ENCODE data around the gene SGSM1. TPM values are rescaled to one million over a fixed set of nuclear protein-coding genes. Genes with fewer than 3 reads are reported as not detected.
A peak's percentile ranks its signal among the peaks of the same experiment; 100 is the strongest.

The SGSM1 gene
- total RNA-seq, 1 donor from 2014 or later: 7.5 TPM

DNA sequence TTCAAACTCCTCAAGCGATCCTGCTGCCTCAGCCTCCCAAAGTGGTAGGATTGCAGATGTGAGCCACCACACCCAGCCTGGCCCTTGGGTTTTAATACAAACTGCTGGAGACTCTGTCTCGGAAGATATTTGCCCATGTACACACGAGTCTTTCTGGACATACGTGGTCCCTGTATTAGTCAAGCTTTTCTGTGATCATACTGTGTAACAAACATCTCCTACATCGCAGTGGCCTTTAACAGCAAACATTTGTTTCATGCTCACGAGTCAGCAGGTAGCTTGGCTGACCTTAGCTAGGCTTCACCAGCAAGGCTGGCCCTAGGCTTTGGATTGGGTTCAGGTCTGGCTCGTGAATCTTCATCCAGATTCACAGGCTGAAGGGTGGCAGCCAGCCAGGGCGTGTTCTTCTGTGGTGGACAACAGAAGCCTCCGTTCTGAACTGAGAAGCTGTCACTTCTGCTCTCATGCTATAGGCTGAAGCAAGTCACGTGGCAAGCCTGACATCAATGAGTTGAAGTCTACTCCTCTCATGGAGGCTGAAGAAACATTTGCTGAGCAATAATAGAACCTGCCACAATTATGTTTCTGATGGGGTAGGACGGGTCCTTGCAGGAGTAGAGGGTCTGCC lies 155.3 kb downstream of the SGSM1 start:
- ATAC-seq: no peak
- no peak for DNase-seq (ENCODE audit: missing footprints)
- intact Hi-C loops (cut with DNase I): no loop called here

GRCh38 chr22:24962094-24962493 lies 156.1 kb downstream of the SGSM1 start:
- no peak for ATAC-seq
- intact Hi-C loops (cut with DNase I): no loop called here
- DNase-seq (ENCODE audit: missing footprints): no peak

- DNase-seq (ENCODE audit: missing footprints) (no peak), ATAC-seq (no peak)
- intact Hi-C loops (cut with DNase I): no loop called here
Observed at GRCh38 chr22:24962835-24963234, 156.8 kb downstream of the SGSM1 start.

- ATAC-seq: no peak
- DNase-seq (ENCODE audit: missing footprints): no peak
- intact Hi-C loops (cut with DNase I): no loop called here
Observed at GRCh38 chr22:24964441-24964840, 158.4 kb downstream of the SGSM1 start.

DNA sequence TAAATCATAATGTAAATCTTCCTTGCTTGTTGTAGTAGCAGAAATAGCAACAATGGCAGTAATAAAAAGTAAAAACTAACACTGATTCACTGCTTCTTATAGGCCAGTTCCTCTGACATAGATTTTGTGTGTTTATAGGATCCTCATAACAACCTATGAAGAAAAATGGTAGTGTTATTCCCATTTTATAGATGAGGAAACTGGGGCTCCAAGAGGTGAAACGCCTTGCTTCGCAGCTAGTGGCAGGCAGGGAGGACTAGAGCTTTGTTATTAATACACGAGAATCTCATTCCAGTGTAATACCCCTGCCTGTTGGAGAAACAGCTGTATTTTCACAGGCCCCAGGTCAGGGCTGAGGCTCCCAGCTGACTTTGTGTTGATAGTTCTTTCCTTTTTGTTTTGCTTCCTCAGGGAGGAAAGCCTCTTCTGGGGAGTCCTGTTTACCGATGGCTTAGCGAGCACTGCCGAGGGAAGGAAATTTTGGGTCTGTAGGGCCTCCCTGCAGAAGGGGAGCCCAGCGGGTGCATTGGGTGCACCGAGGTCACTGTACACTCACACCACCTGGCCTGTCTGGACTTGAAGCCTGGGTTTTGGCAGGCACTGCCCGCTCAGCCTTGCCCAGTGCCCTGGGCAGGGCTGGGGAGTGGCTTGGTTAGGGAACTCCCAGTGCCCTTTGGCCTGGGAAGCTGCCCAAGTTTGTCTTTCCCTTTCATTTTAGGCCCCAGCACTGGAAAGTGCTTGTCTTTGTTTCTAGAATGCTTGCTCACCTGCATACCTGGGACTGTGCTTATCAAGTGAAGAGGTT lies 160.0 kb downstream of the SGSM1 start:
- intact Hi-C loops (cut with DNase I): no loop called here
- ATAC-seq (no peak), DNase-seq (ENCODE audit: missing footprints) (no peak)

- no peak for ATAC-seq
- intact Hi-C loops (cut with DNase I): no loop called here
- no peak for DNase-seq (ENCODE audit: missing footprints)
Observed at GRCh38 chr22:24968066-24968561, 162.1 kb downstream of the SGSM1 start.

DNA sequence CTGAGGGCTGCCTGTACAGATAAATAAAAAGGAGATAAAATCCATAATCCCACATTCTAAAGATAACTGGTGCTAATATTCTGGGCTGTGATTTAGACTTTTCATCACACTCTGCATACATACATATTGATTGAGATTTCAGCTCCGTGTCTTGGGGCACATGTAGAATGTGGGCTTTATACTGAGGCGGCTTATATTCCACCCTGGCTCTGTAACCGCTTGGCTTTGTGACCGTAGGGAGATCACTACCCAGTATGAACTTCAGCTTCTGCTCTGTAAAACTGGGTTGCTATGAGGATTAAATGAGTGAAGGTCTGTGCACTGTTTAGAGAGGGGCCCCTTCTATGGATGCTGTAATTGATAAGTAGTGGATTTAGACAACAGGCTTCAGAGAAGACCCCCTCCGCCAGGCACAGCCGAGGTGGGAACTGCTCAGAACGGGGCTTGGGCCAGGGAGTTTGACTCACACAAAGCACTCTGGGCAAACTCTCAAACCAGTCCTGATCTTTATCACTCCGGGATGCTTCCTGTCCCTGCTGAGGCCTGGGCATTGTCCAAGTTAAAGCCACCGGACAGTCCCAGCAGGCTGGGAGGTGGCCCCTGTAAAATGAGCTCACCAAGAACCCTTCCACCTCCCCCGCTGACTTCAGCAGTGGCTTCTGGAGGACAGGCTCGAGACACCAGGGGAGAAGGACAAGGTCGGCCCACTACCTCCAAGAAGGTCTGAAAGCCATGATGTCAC lies 163.7 kb downstream of the SGSM1 start:
- ATAC-seq (peak; percentile 79), DNase-seq (ENCODE audit: missing footprints) (no peak)
- intact Hi-C loops (cut with DNase I): no loop called here

- no peak for ATAC-seq
- DNase-seq (ENCODE audit: missing footprints): no peak
- intact Hi-C loops (cut with DNase I): no loop called here
Observed at GRCh38 chr22:24972369-24972768, 166.4 kb downstream of the SGSM1 start.

- DNase-seq (ENCODE audit: missing footprints) (no peak), ATAC-seq (no peak)
- intact Hi-C loops (cut with DNase I): no loop called here
Observed at GRCh38 chr22:24973872-24974271, 167.9 kb downstream of the SGSM1 start.

GRCh38 chr22:24975125-24975640 lies 169.2 kb downstream of the SGSM1 start:
- no peak for DNase-seq (ENCODE audit: missing footprints)
- intact Hi-C loops (cut with DNase I): no loop called here
- no peak for ATAC-seq

DNA sequence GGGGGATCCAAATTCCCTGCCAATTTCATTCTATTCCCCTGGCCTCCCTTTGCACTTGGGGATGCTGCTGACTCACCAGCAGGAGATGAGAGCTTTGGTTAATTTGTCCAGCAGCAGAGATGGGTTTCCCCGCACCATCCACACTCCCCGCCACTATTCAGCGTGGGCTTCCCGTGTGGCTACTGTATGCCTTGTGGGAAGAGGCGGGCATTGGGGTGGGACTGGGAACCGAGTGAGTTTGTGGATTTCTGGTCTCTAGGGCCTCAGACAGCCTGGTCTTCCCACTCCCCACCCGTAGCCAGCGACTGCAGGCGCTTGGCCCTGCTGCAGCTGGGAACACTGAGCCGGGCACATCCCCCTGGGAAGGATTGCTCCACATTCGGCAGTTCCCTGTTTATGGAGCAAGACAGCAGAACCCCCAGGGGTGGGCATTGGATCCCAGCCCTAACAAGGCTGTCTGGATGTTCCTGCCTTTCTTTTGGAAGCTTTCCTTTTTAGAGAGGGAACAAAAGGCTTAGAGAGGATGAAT lies 169.9 kb downstream of the SGSM1 start:
- peak; percentile 85 for DNase-seq (ENCODE audit: missing footprints)
- peak; percentile 81 for ATAC-seq
- intact Hi-C loops (cut with DNase I): no loop called here

GRCh38 chr22:24976442-24977218 lies 170.6 kb downstream of the SGSM1 start:
- intact Hi-C loops (cut with DNase I): no loop called here
- DNase-seq (ENCODE audit: missing footprints) (no peak), ATAC-seq (no peak)

Other genes with a start within 250 kb of the SGSM1 start
- gene LRRC75B, start 213.1 kb upstream of the SGSM1 start, total RNA-seq: 6.5 TPM
- gene GGT1, start 203.0 kb upstream of the SGSM1 start, total RNA-seq: 2.3 TPM
- gene PIWIL3, start 31.5 kb upstream of the SGSM1 start, total RNA-seq: not detected
- gene LHFPL7, start 140.5 kb downstream of the SGSM1 start, total RNA-seq: not detected
- 12.8 TPM for gene KIAA1671, start 146.5 kb downstream of the SGSM1 start, total RNA-seq